ENCODE measurements around the gene COL15A1. TPM values are rescaled to one million over a fixed set of nuclear protein-coding genes. Genes with fewer than 3 reads are reported as not detected.

The COL15A1 gene
- 1 to 10 TPM; 4.0 to 7.8 (median 6.8) TPM for total RNA-seq

- TF ChIP-seq POLR2A (IDR thresholded peaks at IDR 0.05): no peak
- TF ChIP-seq CTCF (IDR thresholded peaks at IDR 0.05 in 4 of 5, conservative IDR thresholded peaks at IDR 0.05 in 1 of 5): no peak
- intact Hi-C loops (cut with DNase I; ENCODE audit: low total_unique reads) (no loop called here), in situ Hi-C loops (cut with MboI; ENCODE audit: low sequenced_read_pairs in 4 of 4) (no loop called here)
- H3K36me3 ChIP-seq: no peaks in the 10 kb centered on the region
- peak within 1 kb of the TSS; percentile 58 to 74 (median 60) for H3K4me3 ChIP-seq
- H3K9me3 ChIP-seq: no peaks in the 10 kb centered on the region
- H3K27me3 ChIP-seq: peaks cover 24 to 42% (median 36%) of the 10 kb centered on the region in 3 donors
- peaks cover 12 to 13% of the 10 kb centered on the region in 2 donors for H3K4me1 ChIP-seq
- peak in 1 of 2 donors; percentile 43 for ATAC-seq
- no peak for DNase-seq
- H3K27ac ChIP-seq: peak within 1 kb of the TSS; percentile 67 to 77 (median 70)
These were observed at the start of gene COL15A1 for GRCh38 chr9:98943682-98944056. Gene COL15A1, plus strand, starts transcription at chr9:98943907. Its CDS starts 155 bp downstream, at chr9:98944062.

GRCh38 chr9:98894171-98894570 lies 49.5 kb upstream of the COL15A1 start:
- no peak for ATAC-seq
- no peaks in the 10 kb centered on the region for H3K27me3 ChIP-seq
- intact Hi-C loops (cut with DNase I; ENCODE audit: low total_unique reads): no loop called here

GRCh38 chr9:98894761-98895160 lies 48.9 kb upstream of the COL15A1 start:
- Histone ChIP-seq H3K27me3 (no peaks in the 10 kb centered on the region), H3K27ac (peak overlapping the region in 1 of 4 donors; percentile 21), H3K36me3 (no peaks in the 10 kb centered on the region), H3K4me3 (no peak overlapping the region), H3K9me3 (no peaks in the 10 kb centered on the region), H3K4me1 (no peaks in the 10 kb centered on the region)
- intact Hi-C loops (cut with DNase I; ENCODE audit: low total_unique reads): no loop called here
- in situ Hi-C loops (cut with MboI; ENCODE audit: low sequenced_read_pairs in 4 of 4): loop anchor here in 1 of 4 donors (5.0 kb wide), 1 partner anchor 53 kb away; no protein-coding TSS in a partner anchor
- no peak for TF ChIP-seq CTCF (IDR thresholded peaks at IDR 0.05 in 4 of 5, conservative IDR thresholded peaks at IDR 0.05 in 1 of 5)
- TF ChIP-seq POLR2A (IDR thresholded peaks at IDR 0.05): no peak
- ATAC-seq (no peak), DNase-seq (no peak)

More at GRCh38 chr9:98894171-98894570, 49.5 kb upstream of the COL15A1 start:
- no peak overlapping the region for H3K27ac ChIP-seq
- no peak overlapping the region for H3K4me3 ChIP-seq
- peaks cover 0 to 3% of the 10 kb centered on the region in 2 donors for H3K4me1 ChIP-seq
- no peaks in the 10 kb centered on the region for H3K9me3 ChIP-seq
- TF ChIP-seq CTCF (IDR thresholded peaks at IDR 0.05 in 4 of 5, conservative IDR thresholded peaks at IDR 0.05 in 1 of 5) (no peak), POLR2A (IDR thresholded peaks at IDR 0.05) (no peak)
- in situ Hi-C loops (cut with MboI; ENCODE audit: low sequenced_read_pairs in 4 of 4): no loop called here
- DNase-seq: no peak
- H3K36me3 ChIP-seq: no peaks in the 10 kb centered on the region

GRCh38 chr9:98896632-98897031 lies 47.1 kb upstream of the COL15A1 start:
- intact Hi-C loops (cut with DNase I; ENCODE audit: low total_unique reads) (no loop called here), in situ Hi-C loops (cut with MboI; ENCODE audit: low sequenced_read_pairs in 4 of 4) (loop anchor here in 1 of 4 donors (5.0 kb wide), 1 partner anchor 51 kb away; no protein-coding TSS in a partner anchor)
- Histone ChIP-seq H3K27me3 (no peaks in the 10 kb centered on the region), H3K36me3 (no peaks in the 10 kb centered on the region), H3K4me3 (no peak overlapping the region), H3K4me1 (no peaks in the 10 kb centered on the region), H3K27ac (no peak overlapping the region), H3K9me3 (no peaks in the 10 kb centered on the region)
- no peak for TF ChIP-seq CTCF (IDR thresholded peaks at IDR 0.05 in 4 of 5, conservative IDR thresholded peaks at IDR 0.05 in 1 of 5)
- no peak for TF ChIP-seq POLR2A (IDR thresholded peaks at IDR 0.05)
- DNase-seq (no peak), ATAC-seq (no peak)

GRCh38 chr9:98897745-98898144 lies 46.0 kb upstream of the COL15A1 start:
- Histone ChIP-seq H3K27ac (no peak overlapping the region), H3K9me3 (no peaks in the 10 kb centered on the region), H3K27me3 (no peaks in the 10 kb centered on the region), H3K36me3 (no peaks in the 10 kb centered on the region), H3K4me3 (no peak overlapping the region), H3K4me1 (no peaks in the 10 kb centered on the region)
- in situ Hi-C loops (cut with MboI; ENCODE audit: low sequenced_read_pairs in 4 of 4): loop anchor here in 1 of 4 donors (5.0 kb wide), 1 partner anchor 50 kb away; no protein-coding TSS in a partner anchor
- DNase-seq (no peak), ATAC-seq (no peak)
- no peak for TF ChIP-seq CTCF (IDR thresholded peaks at IDR 0.05 in 4 of 5, conservative IDR thresholded peaks at IDR 0.05 in 1 of 5)
- TF ChIP-seq POLR2A (IDR thresholded peaks at IDR 0.05): no peak
- intact Hi-C loops (cut with DNase I; ENCODE audit: low total_unique reads): no loop called here

Data from gastrocnemius medialis (tissue), 4 donors.